Progenitor cell of endocrine pancreas (in vitro differentiated cells): ENCODE results near the gene PTPN9. TPM values are rescaled to one million over a fixed set of nuclear protein-coding genes. Genes with fewer than 3 reads are reported as not detected.
A peak's percentile ranks its signal among the peaks of the same experiment; 100 is the strongest.

ENCODE experiments used
- DNase-seq: peaks from one replicate; pipeline ENCODE4 v3.0.0; 2021; ENCODE audit warnings: low spot score; ENCODE audit not compliant: unreplicated experiment
- H3K27ac Mint-ChIP-seq: 2 replicates; pipeline ENCODE4 v1.8.0; 2021; ENCODE audit warnings: mild to moderate bottlenecking, moderate library complexity, mixed read lengths
- H3K27me3 Mint-ChIP-seq: 2 replicates; pipeline ENCODE4 v1.8.0; 2021; ENCODE audit warnings: mixed read lengths
- H3K36me3 Mint-ChIP-seq: 2 replicates; pipeline ENCODE4 v1.8.0; 2022; ENCODE audit warnings: mixed read lengths; ENCODE audit not compliant: insufficient read depth
- H3K4me1 Mint-ChIP-seq: 2 replicates; pipeline ENCODE4 v1.8.0; 2021; ENCODE audit warnings: low read depth, mixed read lengths
- H3K4me3 Mint-ChIP-seq: 2 replicates; pipeline ENCODE4 v1.8.0; 2021; ENCODE audit warnings: low read depth, mild to moderate bottlenecking, moderate library complexity, mixed read lengths
- H3K9me3 Mint-ChIP-seq: 2 replicates; pipeline ENCODE4 v1.8.0; 2021; ENCODE audit warnings: low read depth, mixed read lengths
- total RNA-seq: library from RNA; stranded (reverse); gene quantifications from 2 replicates; pipeline ENCODE4 v1.2.1, GENCODE V29; 2021
- TF ChIP-seq, protein P1 (sequence below): fragments of 200-600 bp; sonication (generic); IDR thresholded peaks from one replicate; pipeline ENCODE4 v1.5.0; 2021; ENCODE audit warnings: antibody characterized with exemption, mild to moderate bottlenecking; ENCODE audit not compliant: unreplicated experiment

Gene PTPN9
- total RNA-seq, 1 donor from 2014 or later: 37.1 TPM

- Mint-ChIP-seq H3K4me3 (peak overlapping the region; percentile 93), H3K27me3 (no peaks in the 10 kb centered on the region), H3K9me3 (no peaks in the 10 kb centered on the region), H3K36me3 (no peaks in the 10 kb centered on the region), H3K4me1 (peaks cover 25% of the 10 kb centered on the region), H3K27ac (peak overlapping the region; percentile 99)
- TF ChIP-seq, protein P1, sequence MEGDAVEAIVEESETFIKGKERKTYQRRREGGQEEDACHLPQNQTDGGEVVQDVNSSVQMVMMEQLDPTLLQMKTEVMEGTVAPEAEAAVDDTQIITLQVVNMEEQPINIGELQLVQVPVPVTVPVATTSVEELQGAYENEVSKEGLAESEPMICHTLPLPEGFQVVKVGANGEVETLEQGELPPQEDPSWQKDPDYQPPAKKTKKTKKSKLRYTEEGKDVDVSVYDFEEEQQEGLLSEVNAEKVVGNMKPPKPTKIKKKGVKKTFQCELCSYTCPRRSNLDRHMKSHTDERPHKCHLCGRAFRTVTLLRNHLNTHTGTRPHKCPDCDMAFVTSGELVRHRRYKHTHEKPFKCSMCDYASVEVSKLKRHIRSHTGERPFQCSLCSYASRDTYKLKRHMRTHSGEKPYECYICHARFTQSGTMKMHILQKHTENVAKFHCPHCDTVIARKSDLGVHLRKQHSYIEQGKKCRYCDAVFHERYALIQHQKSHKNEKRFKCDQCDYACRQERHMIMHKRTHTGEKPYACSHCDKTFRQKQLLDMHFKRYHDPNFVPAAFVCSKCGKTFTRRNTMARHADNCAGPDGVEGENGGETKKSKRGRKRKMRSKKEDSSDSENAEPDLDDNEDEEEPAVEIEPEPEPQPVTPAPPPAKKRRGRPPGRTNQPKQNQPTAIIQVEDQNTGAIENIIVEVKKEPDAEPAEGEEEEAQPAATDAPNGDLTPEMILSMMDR: no peak
- peak; percentile 93 for DNase-seq
These were observed 125.2 kb downstream of the PTPN9 start for GRCh38 chr15:75453703-75454470.

- H3K9me3 Mint-ChIP-seq: no peaks in the 10 kb centered on the region
- H3K36me3 Mint-ChIP-seq: no peaks in the 10 kb centered on the region
- peak overlapping the region; percentile 99 for H3K27ac Mint-ChIP-seq
- peak overlapping the region; percentile 93 for H3K4me3 Mint-ChIP-seq
- DNase-seq: peak; percentile 48
- peaks cover 25% of the 10 kb centered on the region for H3K4me1 Mint-ChIP-seq
- TF ChIP-seq, protein P1: peak; percentile 41
- H3K27me3 Mint-ChIP-seq: no peaks in the 10 kb centered on the region
These were observed 126.0 kb downstream of the PTPN9 start for GRCh38 chr15:75452865-75453702.

- H3K4me1 Mint-ChIP-seq: peaks cover 25% of the 10 kb centered on the region
- DNase-seq: peak; percentile 41
- H3K4me3 Mint-ChIP-seq: peak overlapping the region; percentile 93
- H3K27me3 Mint-ChIP-seq: no peaks in the 10 kb centered on the region
- TF ChIP-seq, protein P1: no peak
- H3K27ac Mint-ChIP-seq: peak overlapping the region; percentile 99
- H3K36me3 Mint-ChIP-seq: peaks cover 2% of the 10 kb centered on the region
- H3K9me3 Mint-ChIP-seq: no peaks in the 10 kb centered on the region
These were observed 126.7 kb downstream of the PTPN9 start for GRCh38 chr15:75452364-75452864.

GRCh38 chr15:75451674-75452363, 127.3 kb downstream of the PTPN9 start, which contains the start of gene SIN3A:
Gene SIN3A (minus strand): TSS chr15:75451690. CDS start chr15:75430375, 21,315 bp downstream.
- Mint-ChIP-seq H3K27me3 (no peaks in the 10 kb centered on the region), H3K27ac (peak within 1 kb of the TSS; percentile 99), H3K36me3 (peaks cover 2% of the 10 kb centered on the region), H3K9me3 (no peaks in the 10 kb centered on the region), H3K4me3 (peak within 1 kb of the TSS; percentile 93), H3K4me1 (peaks cover 22% of the 10 kb centered on the region)
- TF ChIP-seq, protein P1: no peak
- peak; percentile 98 for DNase-seq
